NT2/D1 (cell line): ENCODE data around the gene ABTB2.

Experiments used
- SUZ12 ChIP-seq: IDR thresholded peaks from 2 replicates; pipeline ENCODE4 v1.6.1; 2011; ENCODE audit not compliant: insufficient read length, insufficient read depth; ENCODE audit errors: extremely low read depth
- YY1 ChIP-seq: IDR thresholded peaks from 2 replicates; pipeline ENCODE4 v1.6.1; 2011; ENCODE audit not compliant: insufficient read length, insufficient read depth
- ZNF274 ChIP-seq: IDR thresholded peaks from 2 replicates; pipeline ENCODE4 v1.6.1; 2011; ENCODE audit warnings: mild to moderate bottlenecking, low read depth, low read length

DNA sequence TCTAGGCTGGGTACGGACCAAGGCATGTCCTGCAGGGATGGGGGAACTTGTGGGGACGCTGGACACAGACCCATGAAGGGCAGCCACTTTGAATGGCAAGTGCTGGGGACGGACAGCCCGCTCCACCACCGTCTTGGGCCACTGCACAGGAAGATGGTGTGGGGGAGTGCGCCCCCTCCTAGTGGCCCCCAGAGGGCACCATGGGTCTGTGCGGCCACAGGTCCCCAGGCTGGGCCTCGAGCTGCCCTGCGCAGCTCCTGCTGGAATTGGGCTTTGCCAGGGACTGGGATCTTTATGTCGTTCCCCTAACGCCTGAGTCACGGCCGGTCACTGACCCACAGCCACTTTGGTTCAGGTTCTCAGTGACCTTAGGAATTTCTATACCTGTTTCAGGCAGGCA, 208.0 kb downstream of the ABTB2 start:
- no peak for TF ChIP-seq ZNF274
- TF ChIP-seq SUZ12, result no peak
- no peak for TF ChIP-seq YY1
